Measurements from ENCODE around the gene LTBR. TPM values are rescaled to one million over a fixed set of nuclear protein-coding genes. Genes with fewer than 3 reads are reported as not detected.

LTBR gene
- total RNA-seq, result under 1 TPM; 0.38 to 0.67 TPM
- polyA plus RNA-seq (2013, experiment 1 of 2), result 7.1 TPM
- 6.4 TPM for polyA plus RNA-seq (2013, experiment 2 of 2)
- total RNA-seq, result 0.06 to 8.5 (median 1.3) reads per million in 172 experiments

GRCh38 chr12:6383572-6384498, at the start of gene LTBR:
Gene LTBR, plus strand, starts transcription at chr12:6384162. Its CDS starts 197 bp downstream, at chr12:6384359.
- Mint-ChIP-seq H3K27ac (no peak within 1 kb of the TSS), H3K4me3 (no peak within 1 kb of the TSS), H3K27me3 (peaks cover 32% of the 10 kb centered on the region), H3K9me3 (no peaks in the 10 kb centered on the region), H3K36me3 (ENCODE audit: low read depth) (no peaks in the 10 kb centered on the region), H3K4me1 (ENCODE audit: low read depth) (peaks cover 4% of the 10 kb centered on the region)
- ChIA-PET POLR2A (no interaction called here), CTCF (interaction anchor here (1.2 kb wide), 1 partner anchor 48 kb away, joined by 3 read pairs; no protein-coding TSS in a partner anchor)
- ATAC-seq (ENCODE audit: poor library complexity) (no peak), DNase-seq (peak in 4 of 14 experiments; percentile 16 to 68 (median 44))
- peaks cover 0 to 6% of the 10 kb centered on the region in 2 experiments for H3K9me3 ChIP-seq (ENCODE audit: control insufficient read depth in 1 of 2, insufficient read depth in 1 of 2, low read length in 2 of 2)
- TF ChIP-seq, protein P1, sequence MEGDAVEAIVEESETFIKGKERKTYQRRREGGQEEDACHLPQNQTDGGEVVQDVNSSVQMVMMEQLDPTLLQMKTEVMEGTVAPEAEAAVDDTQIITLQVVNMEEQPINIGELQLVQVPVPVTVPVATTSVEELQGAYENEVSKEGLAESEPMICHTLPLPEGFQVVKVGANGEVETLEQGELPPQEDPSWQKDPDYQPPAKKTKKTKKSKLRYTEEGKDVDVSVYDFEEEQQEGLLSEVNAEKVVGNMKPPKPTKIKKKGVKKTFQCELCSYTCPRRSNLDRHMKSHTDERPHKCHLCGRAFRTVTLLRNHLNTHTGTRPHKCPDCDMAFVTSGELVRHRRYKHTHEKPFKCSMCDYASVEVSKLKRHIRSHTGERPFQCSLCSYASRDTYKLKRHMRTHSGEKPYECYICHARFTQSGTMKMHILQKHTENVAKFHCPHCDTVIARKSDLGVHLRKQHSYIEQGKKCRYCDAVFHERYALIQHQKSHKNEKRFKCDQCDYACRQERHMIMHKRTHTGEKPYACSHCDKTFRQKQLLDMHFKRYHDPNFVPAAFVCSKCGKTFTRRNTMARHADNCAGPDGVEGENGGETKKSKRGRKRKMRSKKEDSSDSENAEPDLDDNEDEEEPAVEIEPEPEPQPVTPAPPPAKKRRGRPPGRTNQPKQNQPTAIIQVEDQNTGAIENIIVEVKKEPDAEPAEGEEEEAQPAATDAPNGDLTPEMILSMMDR (IDR thresholded peaks at IDR 0.05), result no peak
- H3K4me3 ChIP-seq (ENCODE audit: low read length), result peak within 1 kb of the TSS; percentile 35
- H3K36me3 ChIP-seq (ENCODE audit: insufficient read depth, low read length), result no peaks in the 10 kb centered on the region
- H3K27me3 ChIP-seq (ENCODE audit: control insufficient read depth in 1 of 2, insufficient read depth in 2 of 2, low read length in 2 of 2), result peaks cover 12 to 15% of the 10 kb centered on the region in 2 experiments
- intact Hi-C loops (cut with DNase I, micrococcal nuclease), result no loop called here
- no peak within 1 kb of the TSS for H3K27ac ChIP-seq (ENCODE audit: low read depth in 1 of 2, low read length in 2 of 2)
- peaks cover 14% of the 10 kb centered on the region for H3K4me1 ChIP-seq (ENCODE audit: insufficient read depth, low read length)

DNA sequence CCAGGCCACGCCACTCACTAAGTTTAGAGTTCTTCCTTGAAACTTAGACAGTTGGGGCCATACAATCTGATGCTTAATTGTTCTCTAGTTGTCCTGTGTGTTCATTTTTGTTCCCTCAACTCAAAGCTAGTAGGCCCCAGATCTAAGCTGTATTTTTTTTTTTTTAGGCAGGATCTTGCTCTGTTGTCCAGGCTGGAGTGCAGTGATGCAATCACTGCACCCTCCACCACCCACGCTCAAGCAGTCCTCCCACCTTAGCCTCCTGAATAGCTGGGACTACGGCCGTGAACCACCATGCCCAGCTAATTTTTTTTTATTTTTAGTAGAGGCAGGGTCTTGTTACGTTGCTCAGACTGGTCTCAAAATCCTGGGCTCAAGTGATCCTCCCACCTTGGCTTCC, 49.6 kb upstream of the LTBR start:
- ATAC-seq (ENCODE audit: poor library complexity) (no peak), DNase-seq (no peak)
- Mint-ChIP-seq H3K4me3 (peak overlapping the region; percentile 84), H3K9me3 (no peaks in the 10 kb centered on the region), H3K27me3 (no peaks in the 10 kb centered on the region), H3K36me3 (ENCODE audit: low read depth) (peaks cover 59% of the 10 kb centered on the region), H3K4me1 (ENCODE audit: low read depth) (peaks cover 10% of the 10 kb centered on the region), H3K27ac (no peak overlapping the region)
- no peak overlapping the region for H3K4me3 ChIP-seq (ENCODE audit: low read length)
- ChIA-PET CTCF (interaction anchor here (2.6 to 4.2 kb wide), 3 partner anchors 9 to 34 kb away, joined by 15 to 30 read pairs (median 24); no protein-coding TSS in a partner anchor), POLR2A (interaction anchor here (0.6 to 3.7 kb wide), 10 partner anchors 10 to 203 kb away, joined by 3 to 26 read pairs (median 6); partner anchors contain the start of gene VAMP1)
- peaks cover 57% of the 10 kb centered on the region for H3K36me3 ChIP-seq (ENCODE audit: insufficient read depth, low read length)
- TF ChIP-seq, protein P1 (IDR thresholded peaks at IDR 0.05), result no peak
- H3K4me1 ChIP-seq (ENCODE audit: insufficient read depth, low read length), result peaks cover 79% of the 10 kb centered on the region
- intact Hi-C loops (cut with DNase I, micrococcal nuclease), result loop anchor here (2.0 kb wide), 3 partner anchors 88 to 204 kb away; no protein-coding TSS in a partner anchor
- H3K27me3 ChIP-seq (ENCODE audit: control insufficient read depth in 1 of 2, insufficient read depth in 2 of 2, low read length in 2 of 2), result no peaks in the 10 kb centered on the region
- H3K9me3 ChIP-seq (ENCODE audit: control insufficient read depth in 1 of 2, insufficient read depth in 1 of 2, low read length in 2 of 2), result no peaks in the 10 kb centered on the region
- peak overlapping the region in 1 of 2 donors; percentile 33 for H3K27ac ChIP-seq (ENCODE audit: low read depth in 1 of 2, low read length in 2 of 2)

DNA sequence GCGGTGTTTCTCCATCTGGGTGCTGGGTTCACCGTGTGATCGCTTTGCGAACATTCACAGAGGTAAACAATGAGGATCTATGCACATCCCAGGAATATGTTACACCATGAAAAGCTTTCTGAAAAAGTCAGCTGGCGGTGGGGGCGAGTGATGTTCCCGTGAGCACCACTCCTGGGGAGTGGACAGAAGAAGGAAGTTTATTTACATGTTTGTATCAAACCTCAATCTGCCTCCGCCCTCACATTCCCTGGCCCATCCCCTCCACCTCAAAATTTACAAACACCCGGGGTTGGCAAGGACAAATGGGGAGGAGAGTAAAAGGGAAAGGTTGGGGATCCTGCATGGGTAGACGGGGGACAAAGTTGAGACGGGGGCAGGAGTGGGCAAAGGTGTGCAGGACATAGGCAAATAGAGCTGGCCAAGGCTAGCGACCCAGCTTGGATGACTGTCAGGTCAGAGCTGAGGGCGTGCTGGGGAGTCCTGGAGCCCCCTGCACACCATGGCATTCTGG, 49.0 kb upstream of the LTBR start:
- ATAC-seq (ENCODE audit: poor library complexity) (no peak), DNase-seq (no peak)
- Mint-ChIP-seq H3K4me3 (no peak overlapping the region), H3K27me3 (no peaks in the 10 kb centered on the region), H3K4me1 (ENCODE audit: low read depth) (peaks cover 10% of the 10 kb centered on the region), H3K9me3 (no peaks in the 10 kb centered on the region), H3K27ac (no peak overlapping the region), H3K36me3 (ENCODE audit: low read depth) (peaks cover 56% of the 10 kb centered on the region)
- TF ChIP-seq, protein P1 (IDR thresholded peaks at IDR 0.05), result no peak
- Histone ChIP-seq H3K4me3 (ENCODE audit: low read length) (peak overlapping the region; percentile 100), H3K27ac (ENCODE audit: low read depth in 1 of 2, low read length in 2 of 2) (peak overlapping the region; percentile 80 to 90), H3K4me1 (ENCODE audit: insufficient read depth, low read length) (peaks cover 85% of the 10 kb centered on the region), H3K9me3 (ENCODE audit: control insufficient read depth in 1 of 2, insufficient read depth in 1 of 2, low read length in 2 of 2) (no peaks in the 10 kb centered on the region), H3K36me3 (ENCODE audit: insufficient read depth, low read length) (peaks cover 51% of the 10 kb centered on the region), H3K27me3 (ENCODE audit: control insufficient read depth in 1 of 2, insufficient read depth in 2 of 2, low read length in 2 of 2) (no peaks in the 10 kb centered on the region)
- intact Hi-C loops (cut with DNase I, micrococcal nuclease), result loop anchor here (1.0 to 2.0 kb wide), 5 partner anchors 32 to 204 kb away; no protein-coding TSS in a partner anchor
- ChIA-PET POLR2A (interaction anchor here (0.6 to 6.3 kb wide), 20 partner anchors 9 to 389 kb away, joined by 3 to 58 read pairs (median 4); partner anchors contain the start of genes COPS7A, TAPBPL, VAMP1 and ZNF384), CTCF (interaction anchor here (0.6 to 4.2 kb wide), 12 partner anchors 9 to 136 kb away, joined by 3 to 30 read pairs (median 6); partner anchors contain the start of genes LTBR and VAMP1)

Measured in CD4-positive, alpha-beta T cell (primary cell).